Panc1 (cell line): ENCODE measurements around the gene MYCBP2. TPM values are rescaled to one million over a fixed set of nuclear protein-coding genes. Genes with fewer than 3 reads are reported as not detected.

ENCODE experiments used
- ATAC-seq: fragments of 200-7000 bp; cut with Tn5 transposase; 2 replicates; pipeline ENCODE4 v1.9.1; 2020; ENCODE audit warnings: mild to moderate bottlenecking, moderate library complexity
- BruUV-seq: library from RNA; stranded (reverse); fragments of 400-500 nt; replicated peaks from 2 replicates; lab custom pipeline; 2021; lab: Mats Ljungman, UMichigan
- CTCF ChIA-PET: fragments of 300-600 bp; sonication (Branson Sonifier 250); formaldehyde crosslinking; loops from one replicate; lab custom pipeline; 2022; ENCODE audit warnings: antibody characterized with exemption; lab: Charles Lee
- POLR2A ChIA-PET: fragments of 300-600 bp; sonication (Branson Sonifier 250); formaldehyde crosslinking; loops from one replicate; lab custom pipeline; 2022; ENCODE audit warnings: antibody characterized with exemption; lab: Charles Lee
- DNase-seq: peaks from one replicate; pipeline ENCODE4 v3.0.0-alpha.2; 2010; ENCODE audit warnings: low read depth, low spot score
- H3K27ac ChIP-seq: 2 replicates; pipeline ENCODE4 v1.5.1; 2011; ENCODE audit warnings: mild to moderate bottlenecking, low read length, inconsistent platforms
- H3K27me3 ChIP-seq: fragments of 200-500 bp; sonication (Bioruptor generic); 2 replicates; pipeline ENCODE4 v1.6.0; 2014; ENCODE audit warnings: low read length, inconsistent platforms; ENCODE audit not compliant: control insufficient read depth, insufficient read depth
- H3K36me3 ChIP-seq: fragments of 200-500 bp; sonication (Bioruptor generic); 2 replicates; pipeline ENCODE4 v1.5.1; 2014; ENCODE audit warnings: inconsistent platforms, mild to moderate bottlenecking, low read length, moderate library complexity; ENCODE audit not compliant: control insufficient read depth, insufficient read depth
- H3K4me1 ChIP-seq: 2 replicates; pipeline ENCODE4 v1.5.1; 2011; ENCODE audit warnings: inconsistent platforms, mild to moderate bottlenecking, low read length, moderate library complexity; ENCODE audit not compliant: control insufficient read depth, insufficient read depth
- H3K4me3 ChIP-seq, 2 experiments: 2 replicates each; pipeline ENCODE4 v1.5.1; 2011 to 2012; ENCODE audit warnings: low read depth in 2 of 2, low read length in 2 of 2, mild to moderate bottlenecking in 2 of 2, inconsistent platforms in 1 of 2, moderate library complexity in 1 of 2
- H3K9me3 ChIP-seq: fragments of 200-500 bp; sonication (Bioruptor generic); 2 replicates; pipeline ENCODE4 v1.5.1; 2014; ENCODE audit warnings: low read depth, mild to moderate bottlenecking, inconsistent platforms, low read length, moderate library complexity; ENCODE audit not compliant: control insufficient read depth, insufficient read depth
- POLR2AphosphoS5 ChIP-seq: IDR thresholded peaks from 2 replicates; pipeline ENCODE4 v1.6.1; 2012; ENCODE audit warnings: mild to moderate bottlenecking, low read depth, low read length, moderate library complexity
- REST ChIP-seq, 2 experiments: IDR thresholded peaks; 2 replicates each; pipeline ENCODE4 v1.6.1; 2011 to 2012; ENCODE audit warnings: low read depth in 2 of 2, control low read depth in 1 of 2, low read length in 1 of 2, mild to moderate bottlenecking in 1 of 2, moderate library complexity in 1 of 2; ENCODE audit not compliant: insufficient read depth in 1 of 2
- SIN3A ChIP-seq: IDR thresholded peaks from 2 replicates; pipeline ENCODE4 v1.6.1; 2012; ENCODE audit warnings: low read depth, mild to moderate bottlenecking, low read length, moderate library complexity, borderline replicate concordance; ENCODE audit not compliant: insufficient read depth
- TCF7L2 ChIP-seq: IDR thresholded peaks from 2 replicates; pipeline ENCODE4 v1.6.1; 2011; ENCODE audit warnings: mild to moderate bottlenecking, low read depth, low read length, inconsistent platforms
- in situ Hi-C: cut with HindIII; loops from 2 replicates; pipeline ENCODE4 v1.10.0; 2016; ENCODE audit warnings: low sequenced_read_pairs, low pct_unique_long_range_greater_than_20kb
- intact Hi-C: fragments of 100-400 bp; cut with micrococcal nuclease; formaldehyde crosslinking; loops from one replicate; pipeline ENCODE4 v1.10.0; 2022; ENCODE audit not compliant: unreplicated experiment
- total RNA-seq: library from RNA; stranded (reverse); gene quantifications from one replicate; pipeline ENCODE4 v1.2.1, GENCODE V29; 2021; ENCODE audit not compliant: unreplicated experiment
- TF ChIP-seq, protein P1 (sequence below): fragments of 450-650 bp; IDR thresholded peaks from 2 replicates; pipeline ENCODE4 v1.5.1; 2017; ENCODE audit warnings: mild to moderate bottlenecking

MYCBP2 gene
- total RNA-seq, 1 experiment from 2014 or later, result 41.4 TPM

- in situ Hi-C loops, result no loop called here
- TF ChIP-seq REST (IDR thresholded peaks at IDR 0.05; ENCODE audit: insufficient read depth in 1 of 2, low read depth in 2 of 2, low read length in 1 of 2) (no peak), SIN3A (no peak), POLR2AphosphoS5 (no peak), TCF7L2 (no peak)
- TF ChIP-seq, protein P1, sequence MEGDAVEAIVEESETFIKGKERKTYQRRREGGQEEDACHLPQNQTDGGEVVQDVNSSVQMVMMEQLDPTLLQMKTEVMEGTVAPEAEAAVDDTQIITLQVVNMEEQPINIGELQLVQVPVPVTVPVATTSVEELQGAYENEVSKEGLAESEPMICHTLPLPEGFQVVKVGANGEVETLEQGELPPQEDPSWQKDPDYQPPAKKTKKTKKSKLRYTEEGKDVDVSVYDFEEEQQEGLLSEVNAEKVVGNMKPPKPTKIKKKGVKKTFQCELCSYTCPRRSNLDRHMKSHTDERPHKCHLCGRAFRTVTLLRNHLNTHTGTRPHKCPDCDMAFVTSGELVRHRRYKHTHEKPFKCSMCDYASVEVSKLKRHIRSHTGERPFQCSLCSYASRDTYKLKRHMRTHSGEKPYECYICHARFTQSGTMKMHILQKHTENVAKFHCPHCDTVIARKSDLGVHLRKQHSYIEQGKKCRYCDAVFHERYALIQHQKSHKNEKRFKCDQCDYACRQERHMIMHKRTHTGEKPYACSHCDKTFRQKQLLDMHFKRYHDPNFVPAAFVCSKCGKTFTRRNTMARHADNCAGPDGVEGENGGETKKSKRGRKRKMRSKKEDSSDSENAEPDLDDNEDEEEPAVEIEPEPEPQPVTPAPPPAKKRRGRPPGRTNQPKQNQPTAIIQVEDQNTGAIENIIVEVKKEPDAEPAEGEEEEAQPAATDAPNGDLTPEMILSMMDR, result no peak
- intact Hi-C loops, result no loop called here
- no peak overlapping the region for H3K27ac ChIP-seq
- no peaks in the 10 kb centered on the region for H3K9me3 ChIP-seq
- H3K4me1 ChIP-seq, result no peaks in the 10 kb centered on the region
- DNase-seq, result no peak
- ATAC-seq, result no peak
- BruUV-seq, result no TSS peak
- H3K36me3 ChIP-seq, result peaks cover 13% of the 10 kb centered on the region
- no peak overlapping the region for H3K4me3 ChIP-seq
- POLR2A ChIA-PET, result no interaction called here
- no peaks in the 10 kb centered on the region for H3K27me3 ChIP-seq
- CTCF ChIA-PET, result no interaction called here
Measured at GRCh38 chr13:77056886-77057285, 270.0 kb downstream of the MYCBP2 start.

GRCh38 chr13:77056382-77056781 is 270.5 kb downstream of the MYCBP2 start:
- ChIA-PET CTCF (no interaction called here), POLR2A (no interaction called here)
- Histone ChIP-seq H3K4me3 (no peak overlapping the region), H3K4me1 (no peaks in the 10 kb centered on the region), H3K36me3 (peaks cover 14% of the 10 kb centered on the region), H3K27ac (no peak overlapping the region), H3K27me3 (no peaks in the 10 kb centered on the region), H3K9me3 (no peaks in the 10 kb centered on the region)
- TF ChIP-seq SIN3A, result no peak
- no peak for TF ChIP-seq REST (IDR thresholded peaks at IDR 0.05; ENCODE audit: insufficient read depth in 1 of 2, low read depth in 2 of 2, low read length in 1 of 2)
- TF ChIP-seq, protein P1, result no peak
- no peak for TF ChIP-seq TCF7L2
- TF ChIP-seq POLR2AphosphoS5, result no peak
- BruUV-seq, result no TSS peak
- intact Hi-C loops (no loop called here), in situ Hi-C loops (no loop called here)
- DNase-seq (no peak), ATAC-seq (no peak)
